Calu3 (cell line): Measurements from ENCODE around the gene SEC16A. TPM values are rescaled to one million over a fixed set of nuclear protein-coding genes. Genes with fewer than 3 reads are reported as not detected.

ENCODE experiments used
- BruUV-seq: library from RNA; stranded (reverse); fragments of 400-500 nt; replicated peaks from 2 replicates; lab custom pipeline; 2021; lab: Mats Ljungman, UMichigan
- CTCF ChIA-PET: fragments of 300-600 bp; sonication (Branson Sonifier 250); formaldehyde crosslinking; loops from one replicate; lab custom pipeline; 2022; ENCODE audit warnings: antibody characterized with exemption; lab: Charles Lee
- DNase-seq: peaks from one replicate; pipeline ENCODE4 v3.0.0; 2022
- H3K27ac Mint-ChIP-seq: one replicate; pipeline ENCODE4 v1.8.0; 2022; ENCODE audit warnings: mixed read lengths; ENCODE audit not compliant: unreplicated experiment
- H3K27me3 Mint-ChIP-seq: one replicate; pipeline ENCODE4 v1.8.0; 2022; ENCODE audit warnings: mixed read lengths; ENCODE audit not compliant: unreplicated experiment
- H3K36me3 Mint-ChIP-seq: one replicate; pipeline ENCODE4 v1.8.0; 2022; ENCODE audit warnings: mild to moderate bottlenecking, moderate library complexity, mixed read lengths; ENCODE audit not compliant: insufficient read depth, unreplicated experiment
- H3K4me1 Mint-ChIP-seq: one replicate; pipeline ENCODE4 v1.8.0; 2022; ENCODE audit warnings: mild to moderate bottlenecking, low read depth, mixed read lengths; ENCODE audit not compliant: unreplicated experiment
- H3K4me3 Mint-ChIP-seq: one replicate; pipeline ENCODE4 v1.8.0; 2022; ENCODE audit warnings: mild to moderate bottlenecking, low read depth, moderate library complexity, mixed read lengths; ENCODE audit not compliant: unreplicated experiment
- H3K9me3 Mint-ChIP-seq: one replicate; pipeline ENCODE4 v1.8.0; 2022; ENCODE audit warnings: low read depth, mixed read lengths; ENCODE audit not compliant: unreplicated experiment
- CTCF ChIP-seq: fragments of 200-600 bp; IDR thresholded peaks from one replicate; pipeline ENCODE4 v1.8.0; 2022; ENCODE audit warnings: antibody characterized with exemption; ENCODE audit not compliant: unreplicated experiment
- intact Hi-C: fragments of 100-400 bp; cut with micrococcal nuclease; formaldehyde crosslinking; loops from one replicate; pipeline ENCODE4 v1.10.0; 2022; ENCODE audit not compliant: unreplicated experiment
- total RNA-seq: library from RNA; stranded (reverse); gene quantifications from 2 replicates; pipeline ENCODE4 v1.2.3, GENCODE V29; 2022

Gene SEC16A
- total RNA-seq, 1 experiment from 2014 or later = 48.9 TPM

- no peak overlapping the region for H3K27ac Mint-ChIP-seq
- CTCF ChIA-PET = no interaction called here
- intact Hi-C loops = no loop called here
- H3K4me1 Mint-ChIP-seq = no peaks in the 10 kb centered on the region
- H3K4me3 Mint-ChIP-seq = no peak overlapping the region
- TF ChIP-seq CTCF = no peak
- DNase-seq = no peak
- H3K36me3 Mint-ChIP-seq = peaks cover 58% of the 10 kb centered on the region
- no peaks in the 10 kb centered on the region for H3K27me3 Mint-ChIP-seq
- BruUV-seq = no TSS peak
- no peaks in the 10 kb centered on the region for H3K9me3 Mint-ChIP-seq
These were observed 19.3 kb downstream of the SEC16A start for GRCh38 chr9:136463578-136463977.

- CTCF ChIA-PET = no interaction called here
- no peak for DNase-seq
- H3K4me3 Mint-ChIP-seq = no peak overlapping the region
- no peak overlapping the region for H3K27ac Mint-ChIP-seq
- H3K9me3 Mint-ChIP-seq = no peaks in the 10 kb centered on the region
- H3K27me3 Mint-ChIP-seq = no peaks in the 10 kb centered on the region
- no peaks in the 10 kb centered on the region for H3K4me1 Mint-ChIP-seq
- no peak for TF ChIP-seq CTCF
- no TSS peak for BruUV-seq
- H3K36me3 Mint-ChIP-seq = peaks cover 67% of the 10 kb centered on the region
- intact Hi-C loops = no loop called here
These were observed 20.2 kb downstream of the SEC16A start for GRCh38 chr9:136462664-136463063.

GRCh38 chr9:136460772-136461325 is 22.0 kb downstream of the SEC16A start:
- no peak for TF ChIP-seq CTCF
- intact Hi-C loops = no loop called here
- Mint-ChIP-seq H3K27me3 (no peaks in the 10 kb centered on the region), H3K4me1 (no peaks in the 10 kb centered on the region), H3K36me3 (peaks cover 58% of the 10 kb centered on the region), H3K27ac (no peak overlapping the region), H3K9me3 (no peaks in the 10 kb centered on the region), H3K4me3 (no peak overlapping the region)
- CTCF ChIA-PET = no interaction called here
- no peak for DNase-seq
- BruUV-seq = no TSS peak

- no peak overlapping the region for H3K27ac Mint-ChIP-seq
- intact Hi-C loops = no loop called here
- no peaks in the 10 kb centered on the region for H3K4me1 Mint-ChIP-seq
- BruUV-seq = no TSS peak
- no peak for TF ChIP-seq CTCF
- H3K9me3 Mint-ChIP-seq = no peaks in the 10 kb centered on the region
- H3K36me3 Mint-ChIP-seq = peaks cover 56% of the 10 kb centered on the region
- CTCF ChIA-PET = no interaction called here
- no peak for DNase-seq
- no peak overlapping the region for H3K4me3 Mint-ChIP-seq
- H3K27me3 Mint-ChIP-seq = no peaks in the 10 kb centered on the region
These were observed 23.4 kb downstream of the SEC16A start for GRCh38 chr9:136459425-136459824.
